ENCODE data around the gene ARMC12.

DNA sequence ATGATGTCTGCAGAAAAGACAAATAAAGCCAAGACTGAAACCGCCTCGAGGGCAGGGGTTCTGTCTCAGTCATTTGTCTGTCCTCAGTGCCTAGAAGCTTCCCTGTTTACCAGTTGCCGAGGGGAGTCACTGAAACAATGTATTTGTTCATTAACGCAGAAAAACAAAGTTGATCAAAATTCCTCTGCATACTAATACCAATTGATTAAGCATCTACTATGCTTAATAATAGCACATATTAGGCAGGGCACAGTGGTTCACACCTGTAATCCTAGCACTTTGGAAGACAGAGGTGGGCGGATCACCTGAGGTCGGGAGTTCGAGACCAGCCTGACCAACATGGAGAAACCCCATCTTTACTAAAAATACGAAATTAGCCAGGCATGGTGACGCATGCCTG lies 46.3 kb upstream of the ARMC12 start:
- TF ChIP-seq, protein P1, sequence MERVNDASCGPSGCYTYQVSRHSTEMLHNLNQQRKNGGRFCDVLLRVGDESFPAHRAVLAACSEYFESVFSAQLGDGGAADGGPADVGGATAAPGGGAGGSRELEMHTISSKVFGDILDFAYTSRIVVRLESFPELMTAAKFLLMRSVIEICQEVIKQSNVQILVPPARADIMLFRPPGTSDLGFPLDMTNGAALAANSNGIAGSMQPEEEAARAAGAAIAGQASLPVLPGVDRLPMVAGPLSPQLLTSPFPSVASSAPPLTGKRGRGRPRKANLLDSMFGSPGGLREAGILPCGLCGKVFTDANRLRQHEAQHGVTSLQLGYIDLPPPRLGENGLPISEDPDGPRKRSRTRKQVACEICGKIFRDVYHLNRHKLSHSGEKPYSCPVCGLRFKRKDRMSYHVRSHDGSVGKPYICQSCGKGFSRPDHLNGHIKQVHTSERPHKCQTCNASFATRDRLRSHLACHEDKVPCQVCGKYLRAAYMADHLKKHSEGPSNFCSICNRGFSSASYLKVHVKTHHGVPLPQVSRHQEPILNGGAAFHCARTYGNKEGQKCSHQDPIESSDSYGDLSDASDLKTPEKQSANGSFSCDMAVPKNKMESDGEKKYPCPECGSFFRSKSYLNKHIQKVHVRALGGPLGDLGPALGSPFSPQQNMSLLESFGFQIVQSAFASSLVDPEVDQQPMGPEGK (CRISPR knock-in tag; IDR thresholded peaks at IDR 0.05; ENCODE audit: borderline replicate concordance): no peak
- TF ChIP-seq ZFP30 (CRISPR knock-in tag; IDR thresholded peaks at IDR 0.05) (no peak), OSR1 (CRISPR knock-in tag; IDR thresholded peaks at IDR 0.05) (no peak), ZFP3 (CRISPR knock-in tag; IDR thresholded peaks at IDR 0.05) (no peak), ISL1 (CRISPR knock-in tag; IDR thresholded peaks at IDR 0.05) (no peak), GLIS3 (CRISPR knock-in tag; IDR thresholded peaks at IDR 0.05) (no peak), ZNF565 (CRISPR knock-in tag; conservative IDR thresholded peaks at IDR 0.05; ENCODE audit: low read depth) (no peak), RARB (CRISPR knock-in tag; IDR thresholded peaks at IDR 0.05) (no peak), TCF4 (CRISPR knock-in tag; IDR thresholded peaks at IDR 0.05; ENCODE audit: borderline replicate concordance) (no peak), SNAI2 (CRISPR knock-in tag; IDR thresholded peaks at IDR 0.05) (no peak), PPARA (CRISPR knock-in tag; IDR thresholded peaks at IDR 0.05; ENCODE audit: borderline replicate concordance) (no peak)
- TF ChIP-seq, protein P2, sequence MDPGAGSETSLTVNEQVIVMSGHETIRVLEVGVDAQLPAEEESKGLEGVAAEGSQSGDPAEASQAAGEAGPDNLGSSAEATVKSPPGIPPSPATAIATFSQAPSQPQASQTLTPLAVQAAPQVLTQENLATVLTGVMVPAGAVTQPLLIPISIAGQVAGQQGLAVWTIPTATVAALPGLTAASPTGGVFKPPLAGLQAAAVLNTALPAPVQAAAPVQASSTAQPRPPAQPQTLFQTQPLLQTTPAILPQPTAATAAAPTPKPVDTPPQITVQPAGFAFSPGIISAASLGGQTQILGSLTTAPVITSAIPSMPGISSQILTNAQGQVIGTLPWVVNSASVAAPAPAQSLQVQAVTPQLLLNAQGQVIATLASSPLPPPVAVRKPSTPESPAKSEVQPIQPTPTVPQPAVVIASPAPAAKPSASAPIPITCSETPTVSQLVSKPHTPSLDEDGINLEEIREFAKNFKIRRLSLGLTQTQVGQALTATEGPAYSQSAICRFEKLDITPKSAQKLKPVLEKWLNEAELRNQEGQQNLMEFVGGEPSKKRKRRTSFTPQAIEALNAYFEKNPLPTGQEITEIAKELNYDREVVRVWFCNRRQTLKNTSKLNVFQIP (CRISPR knock-in tag; IDR thresholded peaks at IDR 0.05; ENCODE audit: borderline replicate concordance, low read depth): no peak
- TF ChIP-seq, protein P3, sequence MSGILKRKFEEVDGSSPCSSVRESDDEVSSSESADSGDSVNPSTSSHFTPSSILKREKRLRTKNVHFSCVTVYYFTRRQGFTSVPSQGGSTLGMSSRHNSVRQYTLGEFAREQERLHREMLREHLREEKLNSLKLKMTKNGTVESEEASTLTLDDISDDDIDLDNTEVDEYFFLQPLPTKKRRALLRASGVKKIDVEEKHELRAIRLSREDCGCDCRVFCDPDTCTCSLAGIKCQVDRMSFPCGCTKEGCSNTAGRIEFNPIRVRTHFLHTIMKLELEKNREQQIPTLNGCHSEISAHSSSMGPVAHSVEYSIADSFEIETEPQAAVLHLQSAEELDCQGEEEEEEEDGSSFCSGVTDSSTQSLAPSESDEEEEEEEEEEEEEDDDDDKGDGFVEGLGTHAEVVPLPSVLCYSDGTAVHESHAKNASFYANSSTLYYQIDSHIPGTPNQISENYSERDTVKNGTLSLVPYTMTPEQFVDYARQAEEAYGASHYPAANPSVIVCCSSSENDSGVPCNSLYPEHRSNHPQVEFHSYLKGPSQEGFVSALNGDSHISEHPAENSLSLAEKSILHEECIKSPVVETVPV (CRISPR knock-in tag; IDR thresholded peaks at IDR 0.05): no peak
- TF ChIP-seq, protein P4, sequence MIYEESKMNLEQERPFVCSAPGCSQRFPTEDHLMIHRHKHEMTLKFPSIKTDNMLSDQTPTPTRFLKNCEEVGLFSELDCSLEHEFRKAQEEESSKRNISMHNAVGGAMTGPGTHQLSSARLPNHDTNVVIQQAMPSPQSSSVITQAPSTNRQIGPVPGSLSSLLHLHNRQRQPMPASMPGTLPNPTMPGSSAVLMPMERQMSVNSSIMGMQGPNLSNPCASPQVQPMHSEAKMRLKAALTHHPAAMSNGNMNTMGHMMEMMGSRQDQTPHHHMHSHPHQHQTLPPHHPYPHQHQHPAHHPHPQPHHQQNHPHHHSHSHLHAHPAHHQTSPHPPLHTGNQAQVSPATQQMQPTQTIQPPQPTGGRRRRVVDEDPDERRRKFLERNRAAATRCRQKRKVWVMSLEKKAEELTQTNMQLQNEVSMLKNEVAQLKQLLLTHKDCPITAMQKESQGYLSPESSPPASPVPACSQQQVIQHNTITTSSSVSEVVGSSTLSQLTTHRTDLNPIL (CRISPR knock-in tag; IDR thresholded peaks at IDR 0.05; ENCODE audit: low read depth): no peak
